AG04449 (cell line): ENCODE measurements around the gene TMC6.

ENCODE experiments used
- CTCF ChIA-PET: fragments of 350-600 bp; formaldehyde crosslinking; extraction: SDS; loops from one replicate; lab custom pipeline; 2021; ENCODE audit warnings: antibody characterized with exemption; lab: Yijun Ruan, JAX
- POLR2A ChIA-PET: fragments of 400-600, 350-600 bp; formaldehyde crosslinking; extraction: SDS; loops from one replicate; lab custom pipeline; 2020; ENCODE audit warnings: antibody characterized with exemption, inconsistent platforms; lab: Yijun Ruan, JAX
- DNase-seq: peaks from one replicate; pipeline ENCODE4 v3.0.0-alpha.2; 2010; ENCODE audit warnings: low read depth, low spot score
- H3K4me3 ChIP-seq: 2 replicates; pipeline ENCODE4 v1.5.1; 2011; ENCODE audit warnings: low read depth, mild to moderate bottlenecking, control low read depth, low read length
- CTCF ChIP-seq: IDR thresholded peaks from one replicate; pipeline ENCODE4 v1.5.1; 2011; ENCODE audit warnings: mild to moderate bottlenecking, moderate library complexity, low read length, control low read depth, inconsistent platforms; ENCODE audit not compliant: insufficient read depth; ENCODE audit errors: missing control alignments

The TMC6 gene

GRCh38 chr17:78128551-78129350 lies at the start of gene TMC6:
Gene TMC6, minus strand, starts transcription at chr17:78128755. Its CDS starts 1,923 bp downstream, at chr17:78126832.
- no peak for TF ChIP-seq CTCF
- POLR2A ChIA-PET = no interaction called here
- CTCF ChIA-PET = interaction anchor here (1.6 to 3.6 kb wide), 3 partner anchors 15 to 122 kb away, joined by 6 to 13 read pairs (median 8); partner anchors contain the start of gene TK1
- peak within 1 kb of the TSS; percentile 52 for H3K4me3 ChIP-seq
- no peak for DNase-seq

GRCh38 chr17:78176548-78177025 lies 48.0 kb upstream of the TMC6 start:
- peak; percentile 95 for TF ChIP-seq CTCF
- DNase-seq = no peak
- ChIA-PET CTCF (interaction anchor here (0.6 to 10.8 kb wide), 27 partner anchors 9 to 473 kb away, joined by 3 to 119 read pairs (median 4); partner anchors contain the start of genes AFMID and TK1), POLR2A (no interaction called here)
- no peak overlapping the region for H3K4me3 ChIP-seq

- H3K4me3 ChIP-seq = no peak overlapping the region
- TF ChIP-seq CTCF = no peak
- ChIA-PET POLR2A (no interaction called here), CTCF (interaction anchor here (1.0 to 10.8 kb wide), 15 partner anchors 9 to 158 kb away, joined by 3 to 119 read pairs (median 8); partner anchors contain the start of genes AFMID and TK1)
- no peak for DNase-seq
Observed at GRCh38 chr17:78175643-78175981, 47.1 kb upstream of the TMC6 start.

- H3K4me3 ChIP-seq = no peak overlapping the region
- ChIA-PET POLR2A (no interaction called here), CTCF (interaction anchor here (2.0 to 10.8 kb wide), 9 partner anchors 8 to 155 kb away, joined by 7 to 119 read pairs (median 15); partner anchors contain the start of genes AFMID and TK1)
- no peak for DNase-seq
- no peak for TF ChIP-seq CTCF
Observed at GRCh38 chr17:78174870-78175642, 46.5 kb upstream of the TMC6 start.

GRCh38 chr17:78174346-78174869 lies 45.9 kb upstream of the TMC6 start:
- ChIA-PET CTCF (interaction anchor here (0.7 to 10.8 kb wide), 4 partner anchors 11 to 155 kb away, joined by 3 to 119 read pairs (median 32); partner anchors contain the start of genes AFMID and TK1), POLR2A (no interaction called here)
- no peak for TF ChIP-seq CTCF
- no peak for DNase-seq
- H3K4me3 ChIP-seq = no peak overlapping the region
